H1 (cell line): Measurements from ENCODE around the gene NOTCH2. TPM values are rescaled to one million over a fixed set of nuclear protein-coding genes. Genes with fewer than 3 reads are reported as not detected.

Source experiments
- CTCF ChIA-PET: fragments of 300-600 bp; sonication (Branson Sonifier 250); formaldehyde crosslinking; loops from one replicate; lab custom pipeline; 2021; ENCODE audit not compliant: partially characterized antibody; lab: Charles Lee
- POLR2A ChIA-PET: fragments of 300-600 bp; sonication (Branson Sonifier 250); formaldehyde crosslinking; loops from one replicate; lab custom pipeline; 2021; ENCODE audit warnings: inconsistent platforms; ENCODE audit not compliant: partially characterized antibody; lab: Charles Lee
- DNase-seq, 2 experiments: peaks; one replicate each; pipeline versions ENCODE4 v3.0.0 to v3.0.0-alpha.2; 2010 to 2022; ENCODE audit warnings: low spot score in 2 of 2, low read depth in 1 of 2, mixed read lengths in 1 of 2
- FAIRE-seq: peaks from 2 replicates; lab custom pipeline; 2011; peaks lifted over from hg19 to GRCh38; lab: Jason Lieb, UNC
- H2AFZ ChIP-seq: 2 replicates; pipeline ENCODE4 v1.8.1; 2012; ENCODE audit warnings: low read length, inconsistent platforms
- H2AK5ac ChIP-seq: 2 replicates; pipeline ENCODE4 v1.6.1; 2013; ENCODE audit warnings: low read depth, low read length
- H2BK120ac ChIP-seq: replicated peaks from 2 replicates; pipeline ENCODE3; 2013; ENCODE audit warnings: low read depth, low read length, inconsistent platforms
- H2BK12ac ChIP-seq: 2 replicates; pipeline ENCODE4 v1.6.1; 2013; ENCODE audit warnings: low read depth, low read length
- H2BK15ac ChIP-seq: 2 replicates; pipeline ENCODE4 v1.6.1; 2013; ENCODE audit warnings: low read length
- H2BK20ac ChIP-seq: 2 replicates; pipeline ENCODE4 v1.6.1; 2013; ENCODE audit warnings: low read length
- H2BK5ac ChIP-seq: 2 replicates; pipeline ENCODE4 v1.6.1; 2013; ENCODE audit warnings: low read depth, low read length
- H3K14ac ChIP-seq: 2 replicates; pipeline ENCODE4 v1.6.1; 2013; ENCODE audit warnings: inconsistent platforms; ENCODE audit not compliant: insufficient read length
- H3K18ac ChIP-seq: 2 replicates; pipeline ENCODE4 v1.6.1; 2013; ENCODE audit warnings: low read length; ENCODE audit errors: extremely low read depth
- H3K23ac ChIP-seq: 2 replicates; pipeline ENCODE4 v1.6.1; 2013; ENCODE audit warnings: inconsistent platforms; ENCODE audit not compliant: insufficient read length
- H3K23me2 ChIP-seq: 2 replicates; pipeline ENCODE4 v1.6.1; 2013; ENCODE audit warnings: low read depth, low read length
- H3K27ac ChIP-seq: 2 replicates; pipeline ENCODE4 v1.6.1; 2011; ENCODE audit warnings: low read depth, low read length, inconsistent platforms
- H3K27me3 ChIP-seq, 4 experiments: replicated peaks in 1 of 4; 1 replicate in 1 of 4; 2 replicates in 3 of 4; pipeline versions ENCODE4 v1.6.1 to v1.8.1; 2011 to 2013; ENCODE audit warnings: low read length in 3 of 4, mild to moderate bottlenecking in 3 of 4, inconsistent platforms in 2 of 4, mixed read lengths in 2 of 4, moderate library complexity in 1 of 4; ENCODE audit not compliant: control insufficient read depth in 3 of 4, insufficient read depth in 3 of 4; ENCODE audit errors: extremely low read depth in 1 of 4
- H3K36me3 ChIP-seq, 4 experiments: 2 replicates each; pipeline versions ENCODE4 v1.6.1 to v1.8.1; 2011 to 2013; ENCODE audit warnings: mild to moderate bottlenecking in 4 of 4, low read length in 3 of 4, moderate library complexity in 2 of 4, control low read depth in 1 of 4, inconsistent platforms in 1 of 4; ENCODE audit not compliant: insufficient read depth in 4 of 4, control insufficient read depth in 2 of 4
- H3K4ac ChIP-seq: replicated peaks from 2 replicates; pipeline ENCODE3; 2013; ENCODE audit warnings: low read length, low read depth, mixed read lengths, inconsistent platforms; ENCODE audit not compliant: insufficient read length
- H3K4me1 ChIP-seq, 4 experiments: replicated peaks in 1 of 4; 1 replicate in 1 of 4; 2 replicates in 3 of 4; pipeline versions ENCODE4 v1.6.1 to v1.8.1; 2011 to 2013; ENCODE audit warnings: low read length in 3 of 4, inconsistent platforms in 2 of 4, mixed read lengths in 1 of 4; ENCODE audit not compliant: insufficient read depth in 4 of 4, control insufficient read depth in 3 of 4
- H3K4me2 ChIP-seq, 2 experiments: 2 replicates each; pipeline versions ENCODE4 v1.6.1 to v1.8.1; 2011 to 2013; ENCODE audit warnings: low read depth in 2 of 2, low read length in 2 of 2, control low read depth in 1 of 2, inconsistent platforms in 1 of 2, mild to moderate bottlenecking in 1 of 2; ENCODE audit not compliant: insufficient read depth in 1 of 2
- H3K4me3 ChIP-seq, 4 experiments: fragments of 200-600, 300-600 bp in 1 of 4; sonication (generic), shearing (Covaris generic), sonication (Bioruptor Twin) in 1 of 4; 2 replicates each; pipeline versions ENCODE4 v1.5.1 to v1.8.1; 2011 to 2016; ENCODE audit warnings: low read length in 4 of 4, low read depth in 3 of 4, control low read depth in 2 of 4, inconsistent platforms in 2 of 4, mild to moderate bottlenecking in 2 of 4, mixed read lengths in 1 of 4, moderate library complexity in 1 of 4; ENCODE audit not compliant: insufficient read depth in 2 of 4; ENCODE audit errors: extremely low read depth in 1 of 4
- H3K56ac ChIP-seq: replicated peaks from 2 replicates; pipeline ENCODE3; 2013; ENCODE audit warnings: low read depth, mild to moderate bottlenecking, mixed read lengths, low read length, inconsistent platforms; ENCODE audit not compliant: insufficient read length
- H3K79me1 ChIP-seq: 2 replicates; pipeline ENCODE4 v1.6.1; 2013; ENCODE audit warnings: low read depth, low read length, control low read depth
- H3K79me2 ChIP-seq, 2 experiments: 2 replicates each; pipeline versions ENCODE4 v1.6.1 to v1.8.1; 2012 to 2013; ENCODE audit warnings: low read length in 2 of 2, mild to moderate bottlenecking in 2 of 2, inconsistent platforms in 1 of 2; ENCODE audit not compliant: insufficient read depth in 2 of 2, control insufficient read depth in 1 of 2
- H3K9ac ChIP-seq, 4 experiments: replicated peaks in 1 of 4; 1 replicate in 1 of 4; 2 replicates in 3 of 4; pipeline versions ENCODE4 v1.6.1 to v1.8.1; 2011 to 2013; ENCODE audit warnings: low read depth in 3 of 4, low read length in 3 of 4, control low read depth in 2 of 4, mild to moderate bottlenecking in 2 of 4, moderate library complexity in 2 of 4, inconsistent platforms in 1 of 4; ENCODE audit errors: extremely low read depth in 1 of 4
- H3K9me3 ChIP-seq, 2 experiments: 2 replicates each; pipeline versions ENCODE4 v1.6.1 to v1.8.1; 2012 to 2013; ENCODE audit warnings: mild to moderate bottlenecking in 2 of 2, moderate library complexity in 2 of 2, control low read depth in 1 of 2, inconsistent platforms in 1 of 2, low read depth in 1 of 2, low read length in 1 of 2, mixed read lengths in 1 of 2; ENCODE audit not compliant: insufficient read depth in 2 of 2
- H4K20me1 ChIP-seq, 2 experiments: replicated peaks in 1 of 2; 2 replicates each; pipeline versions ENCODE3 to v1.8.1; 2011 to 2013; ENCODE audit warnings: inconsistent platforms in 2 of 2, low read length in 2 of 2, mild to moderate bottlenecking in 1 of 2; ENCODE audit not compliant: insufficient read depth in 2 of 2, control insufficient read depth in 1 of 2
- H4K5ac ChIP-seq: 2 replicates; pipeline ENCODE4 v1.6.1; 2013; ENCODE audit warnings: low read length, low read depth, mixed read lengths, inconsistent platforms; ENCODE audit not compliant: insufficient read length
- H4K8ac ChIP-seq: 2 replicates; pipeline ENCODE4 v1.8.0; 2013; ENCODE audit warnings: mild to moderate bottlenecking, moderate library complexity, low read length, inconsistent platforms; ENCODE audit not compliant: insufficient read depth; ENCODE audit errors: extremely low read depth
- H4K91ac ChIP-seq: replicated peaks from 2 replicates; pipeline ENCODE3; 2013; ENCODE audit warnings: low read length, mixed read lengths, inconsistent platforms; ENCODE audit not compliant: insufficient read length
- KDM1A ChIP-seq: fragments of 200-600, 300-600 bp; sonication (generic); IDR thresholded peaks from 2 replicates; pipeline ENCODE4 v1.7.1; 2016; ENCODE audit warnings: mild to moderate bottlenecking, low read length, borderline replicate concordance
- POU5F1 ChIP-seq: IDR thresholded peaks from 2 replicates; pipeline ENCODE4 v1.6.1; 2011; ENCODE audit warnings: low read depth, mild to moderate bottlenecking, low read length, moderate library complexity
- RBBP5 ChIP-seq: IDR thresholded peaks from 2 replicates; pipeline ENCODE4 v1.7.1; 2012; ENCODE audit warnings: low read depth, mild to moderate bottlenecking, inconsistent platforms, low read length, moderate library complexity, borderline replicate concordance
- SRF ChIP-seq: IDR thresholded peaks from 2 replicates; pipeline ENCODE4 v1.6.1; 2011; ENCODE audit warnings: mild to moderate bottlenecking, low read depth, low read length, moderate library complexity
- WGBS, 2 experiments: shearing (Covaris generic) in 1 of 2; methylation state at CpG; one replicate each; pipeline versions ENCODE4 v1.1.6 to v1.1.7; 2013 to 2015; ENCODE audit warnings: low lambda C conversion rate in 2 of 2, mixed read lengths in 2 of 2, inconsistent platforms in 1 of 2, low coverage in 1 of 2, missing lambda C conversion rate in 1 of 2; ENCODE audit not compliant: insufficient replicate concordance in 2 of 2, insufficient coverage in 1 of 2, insufficient read length in 1 of 2; ENCODE audit errors: extremely low coverage in 1 of 2, missing lambda C conversion rate in 1 of 2; 5-methylcytosine and 5-hydroxymethylcytosine counted together
- polyA plus RNA-seq, 7 experiments: library from polyadenylated mRNA; depleted of rRNA in 3 of 7; stranded (reverse) in 5 of 7; unstranded in 2 of 7; fragments of >200 nt in 5 of 7; fragments of 200-250 nt in 2 of 7; gene quantifications; 1 replicate in 5 of 7; 2 replicates in 1 of 7; 4 replicates in 1 of 7; pipeline versions ENCODE4 v1.2.1 to v1.2.3, GENCODE V29; 2011 to 2013; ENCODE audit warnings: missing spikeins in 2 of 7, mixed read lengths in 2 of 7
- total RNA-seq: library from RNA; stranded (reverse); fragmentation: NEBNext Ultra II Directional; extraction: Animal tissue kit (Norgen Biotek cat#: 25700); gene quantifications from 2 replicates; pipeline ENCODE4 v1.2.1, GENCODE V29; 2021

NOTCH2 gene
- total and polyA plus RNA-seq, 2 of the 8 experiments (the other 6 are each of a cell fraction or from before 2014, with no cell fraction given), result 17.7 to 63.0 TPM

- CTCF ChIA-PET, result interaction anchor here (0.6 to 1.7 kb wide), 5 partner anchors 10 to 146 kb away, joined by 3 to 8 read pairs (median 4); no protein-coding TSS in a partner anchor
- TF ChIP-seq POU5F1 (no peak), KDM1A (no peak), SRF (no peak), RBBP5 (no peak)
Measured at GRCh38 chr1:119954476-119955422, 114.7 kb downstream of the NOTCH2 start.

More at GRCh38 chr1:119954476-119955422, 114.7 kb downstream of the NOTCH2 start:
- no peak overlapping the region for H3K27ac ChIP-seq
- no peak overlapping the region for H2BK20ac ChIP-seq
- H2BK15ac ChIP-seq, result no peak overlapping the region
- H4K20me1 ChIP-seq, result peaks cover 0 to 2% of the 10 kb centered on the region in 2 experiments
- no peak overlapping the region; the same call in 1 of the 2 replicates for H4K8ac ChIP-seq
- H2AFZ ChIP-seq, result no peak overlapping the region
- no peaks in the 10 kb centered on the region for H3K79me2 ChIP-seq
- no peaks in the 10 kb centered on the region for H3K79me1 ChIP-seq
- no peak overlapping the region for H3K9ac ChIP-seq
- POLR2A ChIA-PET, result no interaction called here
- H4K5ac ChIP-seq, result no peak overlapping the region
- no peaks in the 10 kb centered on the region for H3K27me3 ChIP-seq
- H3K4me2 ChIP-seq, result no peak overlapping the region
- H3K23me2 ChIP-seq, result no peaks in the 10 kb centered on the region; the same call in 1 of the 2 replicates
- H4K91ac ChIP-seq, result no peak overlapping the region
- H3K23ac ChIP-seq, result no peak overlapping the region
- FAIRE-seq, result no peak
- H3K18ac ChIP-seq, result no peak overlapping the region
- H2BK5ac ChIP-seq, result no peak overlapping the region
- no peaks in the 10 kb centered on the region for H3K9me3 ChIP-seq
- H3K4me1 ChIP-seq, result no peaks in the 10 kb centered on the region
- H3K4me3 ChIP-seq, result no peak overlapping the region
- H3K56ac ChIP-seq, result no peak overlapping the region
- H3K36me3 ChIP-seq, result peaks cover 0 to 8% (median 3%) of the 10 kb centered on the region in 4 experiments; a peak in 4 of 8 replicates
- no peak for DNase-seq
- no peak overlapping the region for H2BK120ac ChIP-seq
- H2BK12ac ChIP-seq, result no peak overlapping the region
- H3K14ac ChIP-seq, result no peak overlapping the region
- no peak overlapping the region for H2AK5ac ChIP-seq
- WGBS, 2 experiments, result 90% methylated on average over 9 of the region's 9 CpGs; no CpG with 5 or more reads in 1 of the 2 experiments
- no peak overlapping the region for H3K4ac ChIP-seq
